Glutamatergic neuron (in vitro differentiated cells): ENCODE measurements around the gene GOLIM4. TPM values are rescaled to one million over a fixed set of nuclear protein-coding genes. Genes with fewer than 3 reads are reported as not detected.
"Not testable (repeated sequence)": the region's sequence is repeated elsewhere in the genome, so short reads cannot be mapped to it uniquely, and the experiment has no call there.

Experiments
- DNase-seq: peaks from one replicate; pipeline ENCODE4 v3.0.0; 2022
- H3K27ac Mint-ChIP-seq: one replicate; pipeline ENCODE4 v1.8.0; 2020; ENCODE audit warnings: mild to moderate bottlenecking, mixed read lengths, inconsistent platforms; ENCODE audit not compliant: unreplicated experiment
- H3K27me3 Mint-ChIP-seq: one replicate; pipeline ENCODE4 v1.8.0; 2020; ENCODE audit warnings: mild to moderate bottlenecking, moderate library complexity, mixed read lengths, inconsistent platforms; ENCODE audit not compliant: unreplicated experiment
- H3K36me3 Mint-ChIP-seq: one replicate; pipeline ENCODE4 v1.8.0; 2020; ENCODE audit warnings: mild to moderate bottlenecking, mixed read lengths, inconsistent platforms; ENCODE audit not compliant: unreplicated experiment
- H3K4me1 Mint-ChIP-seq: one replicate; pipeline ENCODE4 v1.8.0; 2020; ENCODE audit warnings: mild to moderate bottlenecking, low read depth, mixed read lengths, inconsistent platforms; ENCODE audit not compliant: unreplicated experiment
- H3K4me3 Mint-ChIP-seq: one replicate; pipeline ENCODE4 v1.8.0; 2020; ENCODE audit warnings: mild to moderate bottlenecking, mixed read lengths, inconsistent platforms; ENCODE audit not compliant: unreplicated experiment
- H3K9me3 Mint-ChIP-seq: one replicate; pipeline ENCODE4 v1.8.0; 2020; ENCODE audit warnings: mild to moderate bottlenecking, moderate library complexity, mixed read lengths, inconsistent platforms; ENCODE audit not compliant: unreplicated experiment
- CTCF ChIP-seq: fragments of 200-600 bp; sonication (generic); IDR thresholded peaks from one replicate; pipeline ENCODE4 v1.5.0; 2021; ENCODE audit not compliant: partially characterized antibody, unreplicated experiment
- total RNA-seq: library from RNA; stranded (reverse); fragmentation: NEBNext Ultra II Directional; extraction: Animal tissue kit (Norgen Biotek cat#: 25700); gene quantifications from one replicate; pipeline ENCODE4 v1.2.1, GENCODE V29; 2021; ENCODE audit not compliant: unreplicated experiment

Gene GOLIM4
- total RNA-seq, 1 donor from 2014 or later: 31.7 TPM

GRCh38 chr3:168060317-168060716 lies 35.4 kb downstream of the GOLIM4 start:
- no peak for TF ChIP-seq CTCF
- Mint-ChIP-seq H3K9me3 (peaks cover 3% of the 10 kb centered on the region), H3K36me3 (peaks cover 9% of the 10 kb centered on the region), H3K4me3 (no peak overlapping the region), H3K27me3 (no peaks in the 10 kb centered on the region), H3K27ac (no peak overlapping the region), H3K4me1 (peaks cover 6% of the 10 kb centered on the region)
- DNase-seq: no peak

GRCh38 chr3:168058481-168058880 lies 37.2 kb downstream of the GOLIM4 start:
- Mint-ChIP-seq H3K27ac (no peak overlapping the region), H3K4me1 (no peaks in the 10 kb centered on the region)

GRCh38 chr3:168056398-168057230 lies 39.1 kb downstream of the GOLIM4 start:
- not testable (repeated sequence) for H3K27ac Mint-ChIP-seq, H3K27me3 Mint-ChIP-seq, DNase-seq, H3K4me1 Mint-ChIP-seq, H3K9me3 Mint-ChIP-seq, H3K4me3 Mint-ChIP-seq
- H3K36me3 Mint-ChIP-seq: peaks cover 15% of the 10 kb centered on the region

More at GRCh38 chr3:168058481-168058880, 37.2 kb downstream of the GOLIM4 start:
- no peak overlapping the region for H3K4me3 Mint-ChIP-seq
- no peak for TF ChIP-seq CTCF
- H3K9me3 Mint-ChIP-seq: peaks cover 3% of the 10 kb centered on the region
- H3K27me3 Mint-ChIP-seq: no peaks in the 10 kb centered on the region
- peaks cover 15% of the 10 kb centered on the region for H3K36me3 Mint-ChIP-seq
- no peak for DNase-seq

- no peak for TF ChIP-seq CTCF
- Mint-ChIP-seq H3K4me1 (peaks cover 11% of the 10 kb centered on the region), H3K4me3 (no peak overlapping the region), H3K27ac (no peak overlapping the region), H3K36me3 (peaks cover 15% of the 10 kb centered on the region), H3K9me3 (peaks cover 3% of the 10 kb centered on the region), H3K27me3 (peaks cover 2% of the 10 kb centered on the region)
- no peak for DNase-seq
Measured at GRCh38 chr3:168054447-168054846, 41.3 kb downstream of the GOLIM4 start.

GRCh38 chr3:168053115-168053514 lies 42.6 kb downstream of the GOLIM4 start:
- DNase-seq: no peak
- Mint-ChIP-seq H3K36me3 (peaks cover 15% of the 10 kb centered on the region), H3K4me3 (no peak overlapping the region), H3K27ac (no peak overlapping the region), H3K4me1 (peaks cover 11% of the 10 kb centered on the region), H3K9me3 (peaks cover 3% of the 10 kb centered on the region), H3K27me3 (peaks cover 2% of the 10 kb centered on the region)
- TF ChIP-seq CTCF: no peak
